GM12878 (cell line): Measurements from ENCODE around the gene EHD2. TPM values are rescaled to one million over a fixed set of nuclear protein-coding genes. Genes with fewer than 3 reads are reported as not detected.
A peak's percentile ranks its signal among the peaks of the same experiment; 100 is the strongest.

Source experiments
- ATAC-seq: fragments of 200-7000 bp; cut with Tn5 transposase; 3 replicates; pipeline ENCODE4 v1.9.1; 2020; ENCODE audit warnings: mild to moderate bottlenecking, moderate library complexity
- BruUV-seq: library from RNA; stranded (reverse); fragments of 400-500 nt; replicated peaks from 2 replicates; lab custom pipeline; 2021; lab: Mats Ljungman, UMichigan
- CTCF ChIA-PET: fragments of 300-600 bp; sonication (Branson Sonifier 250); formaldehyde crosslinking; extraction: SDS; loops from one replicate; lab custom pipeline; 2021; ENCODE audit warnings: inconsistent platforms; lab: Yijun Ruan, JAX
- POLR2A ChIA-PET: fragments of 350-600 bp; formaldehyde crosslinking; extraction: SDS; loops from one replicate; lab custom pipeline; 2021; ENCODE audit warnings: inconsistent platforms; lab: Charles Lee
- RAD21 ChIA-PET: fragments of 300-600 bp; sonication (Branson Sonifier 250); formaldehyde crosslinking; loops from one replicate; lab custom pipeline; 2023; ENCODE audit warnings: antibody characterized with exemption; ENCODE audit not compliant: unreplicated experiment; lab: Charles Lee
- SMC1A ChIA-PET: fragments of 300-600 bp; sonication (Branson Sonifier 250); formaldehyde crosslinking; loops from one replicate; lab custom pipeline; 2023; ENCODE audit not compliant: unreplicated experiment, uncharacterized antibody; lab: Charles Lee
- DNase-seq: peaks from one replicate; pipeline ENCODE4 v3.0.0-alpha.2; 2011; ENCODE audit warnings: low read depth, low spot score
- FAIRE-seq: peaks from 3 replicates; lab custom pipeline; 2011; peaks lifted over from hg19 to GRCh38; lab: Jason Lieb, UNC
- H2AFZ ChIP-seq: 2 replicates; pipeline ENCODE4 v1.6.0; 2011; ENCODE audit warnings: low read depth, low read length, control low read depth; ENCODE audit not compliant: control insufficient read depth
- H3K27ac ChIP-seq: 2 replicates; pipeline ENCODE4 v1.5.1; 2011; ENCODE audit warnings: control low read depth; ENCODE audit not compliant: control insufficient read depth, insufficient read depth
- H3K27me3 ChIP-seq, 2 experiments: replicated peaks in 1 of 2; 2 replicates each; pipeline versions ENCODE4 v1.6.0 to v1.6.1; 2011; ENCODE audit warnings: low read length in 1 of 2; ENCODE audit not compliant: control insufficient read depth in 2 of 2, insufficient read depth in 2 of 2
- H3K36me3 ChIP-seq, 2 experiments: 2 replicates each; pipeline ENCODE4 v1.5.1; 2011; ENCODE audit warnings: low read length in 1 of 2; ENCODE audit not compliant: control insufficient read depth in 2 of 2, insufficient read depth in 2 of 2
- H3K4me1 ChIP-seq: 2 replicates; pipeline ENCODE4 v1.6.1; 2011; ENCODE audit warnings: mild to moderate bottlenecking, low read length, moderate library complexity, mixed read lengths; ENCODE audit not compliant: control insufficient read depth, insufficient read depth
- H3K4me2 ChIP-seq: 2 replicates; pipeline ENCODE4 v1.6.0; 2011; ENCODE audit warnings: control low read depth; ENCODE audit not compliant: control insufficient read depth, insufficient read depth
- H3K4me3 ChIP-seq: fragments of 200-600 bp; sonication (generic); 2 replicates; pipeline ENCODE4 v1.5.1; 2016
- H3K79me2 ChIP-seq: 2 replicates; pipeline ENCODE4 v1.6.0; 2011; ENCODE audit warnings: low read length; ENCODE audit not compliant: control insufficient read depth, insufficient read depth
- H3K9ac ChIP-seq: 2 replicates; pipeline ENCODE4 v1.8.0; 2011; ENCODE audit warnings: low read length, control low read depth, mixed read lengths; ENCODE audit not compliant: control insufficient read depth, insufficient read depth
- H3K9me3 ChIP-seq: replicated peaks from 3 replicates; pipeline ENCODE4 v1.5.1; 2011; ENCODE audit warnings: mild to moderate bottlenecking, low read length; ENCODE audit not compliant: control insufficient read depth, insufficient read depth
- H4K20me1 ChIP-seq: 2 replicates; pipeline ENCODE4 v1.6.0; 2011; ENCODE audit not compliant: control insufficient read depth, insufficient read depth
- CEBPB ChIP-seq, 2 experiments: fragments of 150-350 bp in 1 of 2; IDR thresholded peaks; 2 replicates each; pipeline ENCODE4 v1.6.1; 2012 to 2014; ENCODE audit warnings: low read depth in 2 of 2, low read length in 2 of 2, borderline replicate concordance in 1 of 2, inconsistent platforms in 1 of 2
- DPF2 ChIP-seq: fragments of 450-650 bp; IDR thresholded peaks from 2 replicates; pipeline ENCODE4 v1.6.1; 2017; ENCODE audit warnings: mild to moderate bottlenecking
- ESRRA ChIP-seq: IDR thresholded peaks from 2 replicates; pipeline ENCODE4 v1.6.1; 2012; ENCODE audit warnings: mild to moderate bottlenecking, low read length, improper control_type of control experiment
- HDAC6 ChIP-seq: fragments of 200-600 bp; sonication (generic); IDR thresholded peaks from one replicate; pipeline ENCODE4 v1.8.0; 2017; ENCODE audit warnings: antibody characterized with exemption; ENCODE audit not compliant: unreplicated experiment
- IRF4 ChIP-seq: IDR thresholded peaks from 2 replicates; pipeline ENCODE4 v1.6.1; 2011; ENCODE audit warnings: low read depth, low read length
- MTA3 ChIP-seq: IDR thresholded peaks from 2 replicates; pipeline ENCODE4 v1.6.1; 2012; ENCODE audit warnings: low read length, inconsistent platforms, borderline replicate concordance
- RFX5 ChIP-seq: IDR thresholded peaks from 2 replicates; pipeline ENCODE4 v1.6.1; 2011; ENCODE audit warnings: low read depth, low read length, improper control_type of control experiment
- SMC3 ChIP-seq: IDR thresholded peaks from 2 replicates; pipeline ENCODE4 v1.6.1; 2011; ENCODE audit warnings: low read length, improper control_type of control experiment, borderline replicate concordance
- SREBF2 ChIP-seq: IDR thresholded peaks from 2 replicates; pipeline ENCODE4 v1.6.1; 2012; ENCODE audit warnings: mild to moderate bottlenecking, low read length
- ZBED1 ChIP-seq: IDR thresholded peaks from 2 replicates; pipeline ENCODE4 v1.6.1; 2016; ENCODE audit warnings: borderline replicate concordance
- WGBS: methylation state at CpG from one replicate; pipeline ENCODE4 v1.1.6; 2016; ENCODE audit warnings: low lambda C conversion rate; ENCODE audit not compliant: insufficient replicate concordance, insufficient coverage; ENCODE audit errors: missing lambda C conversion rate; 5-methylcytosine and 5-hydroxymethylcytosine counted together
- in situ Hi-C: fragments of 300-500 bp; cut with MboI; formaldehyde crosslinking; loops from 9 replicates; pipeline ENCODE4 v1.14.3; 2018; ENCODE audit warnings: mixed read lengths
- intact Hi-C: fragments of 100-400 bp; cut with micrococcal nuclease; formaldehyde crosslinking; loops from one replicate; pipeline ENCODE4 v1.14.2; 2022; ENCODE audit not compliant: unreplicated experiment
- polyA plus RNA-seq, 11 experiments: library from polyadenylated mRNA; depleted of rRNA in 4 of 11; unstranded in 6 of 11; stranded (reverse) in 5 of 11; fragments of >200 nt; fragmentation: Nextera tagmentation in 4 of 11; fragmentation: Illumina TruSeq in 1 of 11; extraction: Ambion mirVana in 4 of 11; extraction: Trizol in 1 of 11; gene quantifications; 1 replicate in 1 of 11; 2 replicates in 10 of 11; pipeline versions ENCODE4 v1.2.1 to v1.2.3, GENCODE V29; 2011 to 2016; ENCODE audit warnings: inconsistent platforms in 2 of 11, missing spikeins in 2 of 11, low read depth in 1 of 11
- total RNA-seq, 4 experiments: library from RNA; depleted of rRNA in 3 of 4; stranded (reverse); fragments of >200 nt in 3 of 4; fragmentation: Illumina TruSeq in 1 of 4; extraction: Trizol in 1 of 4; gene quantifications; 2 replicates each; pipeline versions ENCODE4 v1.2.1 to v1.2.3, GENCODE V29; 2013 to 2021
- TF ChIP-seq, protein P1 (sequence below): IDR thresholded peaks from 2 replicates; pipeline ENCODE4 v1.6.1; 2012; ENCODE audit warnings: low read length, inconsistent platforms
- TF ChIP-seq, protein P2 (sequence below): fragments of 450-650 bp; IDR thresholded peaks from 2 replicates; pipeline ENCODE4 v1.6.1; 2014; ENCODE audit warnings: mild to moderate bottlenecking
- TF ChIP-seq, protein P3 (sequence below): fragments of 450-650 bp; IDR thresholded peaks from 2 replicates; pipeline ENCODE4 v1.6.1; 2017; ENCODE audit warnings: mild to moderate bottlenecking

EHD2 gene
- total and polyA plus RNA-seq, 10 of the 15 experiments (the other 5 are each of a cell fraction or from before 2014, with no cell fraction given): 0.12 to 0.24 (median 0.23) TPM; not detected in 7

DNA sequence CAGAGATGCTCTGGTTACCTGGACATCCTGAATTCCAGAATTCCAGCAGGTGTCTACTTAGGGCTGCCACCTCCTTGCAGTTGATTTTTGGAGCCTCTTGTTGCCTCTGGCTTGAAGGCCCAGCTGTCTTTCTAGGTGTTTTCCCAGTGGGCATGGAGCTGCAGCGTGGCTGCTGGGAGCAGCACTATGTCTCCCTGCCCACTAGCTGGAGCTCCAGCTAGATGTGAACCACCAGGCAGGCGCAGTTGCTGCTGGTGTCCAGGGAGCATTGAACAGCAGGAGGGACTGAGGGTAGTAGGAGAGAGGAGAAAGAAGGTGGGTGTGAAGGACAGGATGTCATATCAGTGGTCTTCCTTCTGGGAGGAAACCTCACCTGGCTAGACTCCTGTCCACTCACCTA, 55.4 kb downstream of the EHD2 start:
- WGBS: 31% methylated on average over 2 of the region's 2 CpGs
- H3K36me3 ChIP-seq: no peaks in the 10 kb centered on the region
- ATAC-seq: no peak
- H3K79me2 ChIP-seq: no peaks in the 10 kb centered on the region
- intact Hi-C loops (no loop called here), in situ Hi-C loops (no loop called here)
- H3K4me3 ChIP-seq: no peak overlapping the region
- BruUV-seq: no TSS peak
- no peak for DNase-seq
- ChIA-PET CTCF (interaction anchor here (1.7 to 6.3 kb wide), 3 partner anchors 20 to 24 kb away, joined by 4 to 75 read pairs (median 10); partner anchors contain the start of gene NOP53), RAD21 (no interaction called here), POLR2A (no interaction called here), SMC1A (interaction anchor here (2.4 kb wide), 1 partner anchor 19 kb away, joined by 5 read pairs; no protein-coding TSS in a partner anchor)
- H3K9me3 ChIP-seq: no peaks in the 10 kb centered on the region
- H3K9ac ChIP-seq: no peak overlapping the region
- peak; percentile 41 for FAIRE-seq
- TF ChIP-seq HDAC6: no peak
- TF ChIP-seq, protein P1, sequence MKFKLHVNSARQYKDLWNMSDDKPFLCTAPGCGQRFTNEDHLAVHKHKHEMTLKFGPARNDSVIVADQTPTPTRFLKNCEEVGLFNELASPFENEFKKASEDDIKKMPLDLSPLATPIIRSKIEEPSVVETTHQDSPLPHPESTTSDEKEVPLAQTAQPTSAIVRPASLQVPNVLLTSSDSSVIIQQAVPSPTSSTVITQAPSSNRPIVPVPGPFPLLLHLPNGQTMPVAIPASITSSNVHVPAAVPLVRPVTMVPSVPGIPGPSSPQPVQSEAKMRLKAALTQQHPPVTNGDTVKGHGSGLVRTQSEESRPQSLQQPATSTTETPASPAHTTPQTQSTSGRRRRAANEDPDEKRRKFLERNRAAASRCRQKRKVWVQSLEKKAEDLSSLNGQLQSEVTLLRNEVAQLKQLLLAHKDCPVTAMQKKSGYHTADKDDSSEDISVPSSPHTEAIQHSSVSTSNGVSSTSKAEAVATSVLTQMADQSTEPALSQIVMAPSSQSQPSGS: no peak
- no peak for TF ChIP-seq SREBF2
- no peak overlapping the region for H3K4me2 ChIP-seq
- H2AFZ ChIP-seq: no peak overlapping the region
- H3K27me3 ChIP-seq: no peaks in the 10 kb centered on the region
- no peaks in the 10 kb centered on the region for H4K20me1 ChIP-seq
- no peaks in the 10 kb centered on the region for H3K4me1 ChIP-seq
- H3K27ac ChIP-seq: no peak overlapping the region

DNA sequence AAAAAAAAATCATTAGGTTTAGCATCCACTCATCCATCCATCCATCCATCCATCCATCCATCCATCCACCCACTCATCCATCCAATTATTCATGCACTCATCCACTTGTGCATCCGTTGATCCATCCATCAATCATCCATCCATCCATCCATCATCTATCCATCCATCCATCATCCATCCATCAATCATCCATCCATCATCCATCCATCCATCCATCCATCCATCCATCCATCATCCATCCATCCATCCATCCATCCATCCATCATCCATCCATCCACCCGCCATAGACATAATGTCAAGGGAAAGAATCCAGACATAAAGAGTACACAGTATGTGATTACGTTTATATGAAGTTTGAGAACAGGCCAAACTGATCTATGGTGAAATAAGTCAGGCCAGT, 56.3 kb downstream of the EHD2 start:
- Histone ChIP-seq H3K4me2 (no peak overlapping the region), H3K9ac (no peak overlapping the region), H3K27ac (no peak overlapping the region), H2AFZ (no peak overlapping the region), H3K27me3 (no peaks in the 10 kb centered on the region), H3K36me3 (no peaks in the 10 kb centered on the region), H4K20me1 (no peaks in the 10 kb centered on the region), H3K79me2 (no peaks in the 10 kb centered on the region), H3K4me1 (no peaks in the 10 kb centered on the region), H3K4me3 (no peak overlapping the region), H3K9me3 (no peaks in the 10 kb centered on the region)
- intact Hi-C loops (no loop called here), in situ Hi-C loops (no loop called here)
- POLR2A ChIA-PET: no interaction called here
- CTCF ChIA-PET: no interaction called here
- FAIRE-seq (no peak), ATAC-seq (no peak), DNase-seq (no peak)
- SMC1A ChIA-PET: no interaction called here
- RAD21 ChIA-PET: no interaction called here
- 84% methylated on average over 3 of the region's 3 CpGs for WGBS
- no TSS peak for BruUV-seq
- TF ChIP-seq, protein P1: no peak
- TF ChIP-seq, protein P2, sequence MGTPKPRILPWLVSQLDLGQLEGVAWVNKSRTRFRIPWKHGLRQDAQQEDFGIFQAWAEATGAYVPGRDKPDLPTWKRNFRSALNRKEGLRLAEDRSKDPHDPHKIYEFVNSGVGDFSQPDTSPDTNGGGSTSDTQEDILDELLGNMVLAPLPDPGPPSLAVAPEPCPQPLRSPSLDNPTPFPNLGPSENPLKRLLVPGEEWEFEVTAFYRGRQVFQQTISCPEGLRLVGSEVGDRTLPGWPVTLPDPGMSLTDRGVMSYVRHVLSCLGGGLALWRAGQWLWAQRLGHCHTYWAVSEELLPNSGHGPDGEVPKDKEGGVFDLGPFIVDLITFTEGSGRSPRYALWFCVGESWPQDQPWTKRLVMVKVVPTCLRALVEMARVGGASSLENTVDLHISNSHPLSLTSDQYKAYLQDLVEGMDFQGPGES: no peak
- TF ChIP-seq MTA3 (no peak), ESRRA (no peak), ZBED1 (no peak), DPF2 (no peak), CEBPB (IDR thresholded peaks at IDR 0.05; ENCODE audit: borderline replicate concordance in 1 of 2, low read depth in 2 of 2, low read length in 2 of 2) (no peak), SMC3 (no peak), RFX5 (no peak), IRF4 (no peak)
- TF ChIP-seq, protein P3, sequence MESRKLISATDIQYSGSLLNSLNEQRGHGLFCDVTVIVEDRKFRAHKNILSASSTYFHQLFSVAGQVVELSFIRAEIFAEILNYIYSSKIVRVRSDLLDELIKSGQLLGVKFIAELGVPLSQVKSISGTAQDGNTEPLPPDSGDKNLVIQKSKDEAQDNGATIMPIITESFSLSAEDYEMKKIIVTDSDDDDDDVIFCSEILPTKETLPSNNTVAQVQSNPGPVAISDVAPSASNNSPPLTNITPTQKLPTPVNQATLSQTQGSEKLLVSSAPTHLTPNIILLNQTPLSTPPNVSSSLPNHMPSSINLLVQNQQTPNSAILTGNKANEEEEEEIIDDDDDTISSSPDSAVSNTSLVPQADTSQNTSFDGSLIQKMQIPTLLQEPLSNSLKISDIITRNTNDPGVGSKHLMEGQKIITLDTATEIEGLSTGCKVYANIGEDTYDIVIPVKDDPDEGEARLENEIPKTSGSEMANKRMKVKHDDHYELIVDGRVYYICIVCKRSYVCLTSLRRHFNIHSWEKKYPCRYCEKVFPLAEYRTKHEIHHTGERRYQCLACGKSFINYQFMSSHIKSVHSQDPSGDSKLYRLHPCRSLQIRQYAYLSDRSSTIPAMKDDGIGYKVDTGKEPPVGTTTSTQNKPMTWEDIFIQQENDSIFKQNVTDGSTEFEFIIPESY: no peak
